Esophagus squamous epithelium (tissue), 5 donors: ENCODE data around the gene EFCAB8. TPM values are rescaled to one million over a fixed set of nuclear protein-coding genes. Genes with fewer than 3 reads are reported as not detected.
"Not testable (repeated sequence)": the region's sequence is repeated elsewhere in the genome, so short reads cannot be mapped to it uniquely, and the experiment has no call there.

Experiments
- DNase-seq: peaks from one replicate; lab custom pipeline; 2025; lab: John Stamatoyannopoulos, UW
- H3K27ac ChIP-seq, 4 donors: fragments of 200-600 bp; sonication (generic); one replicate each; pipeline ENCODE4 v1.5.1; 2016 to 2019; ENCODE audit warnings: mild to moderate bottlenecking in 1 of 4
- H3K27me3 ChIP-seq, 4 donors: fragments of 200-600 bp; sonication (generic); 1 replicate in 3 of 4; 2 replicates in 1 of 4; pipeline versions ENCODE4 v1.5.1 to v1.6.0; 2017 to 2021; ENCODE audit warnings: antibody characterized with exemption in 1 of 4
- H3K36me3 ChIP-seq, 3 donors: fragments of 200-600 bp; sonication (generic); one replicate each; pipeline ENCODE4 v1.5.1; 2016 to 2019
- H3K4me1 ChIP-seq, 3 donors: fragments of 200-600 bp; sonication (generic); one replicate each; pipeline ENCODE4 v1.5.1; 2017 to 2019
- H3K4me3 ChIP-seq, 4 donors: fragments of 200-600 bp; sonication (generic); 1 replicate in 3 of 4; 2 replicates in 1 of 4; pipeline ENCODE4 v1.5.1; 2016 to 2019; ENCODE audit warnings: mild to moderate bottlenecking in 2 of 4, moderate library complexity in 1 of 4
- H3K9me3 ChIP-seq, 3 donors: fragments of 200-600 bp; sonication (generic); one replicate each; pipeline ENCODE4 v1.5.1; 2016 to 2019
- POLR2A ChIP-seq, 4 donors: fragments of 450-650 bp; IDR thresholded peaks; one replicate each; pipeline ENCODE4 v1.6.1; 2017; ENCODE audit warnings: antibody characterized with exemption in 4 of 4, mild to moderate bottlenecking in 4 of 4, moderate library complexity in 3 of 4
- WGBS, 2 donors: methylation state at CpG; one replicate each; pipeline ENCODE4 v1.1.5; 2018; 5-methylcytosine and 5-hydroxymethylcytosine counted together
- intact Hi-C: fragments of 100-400 bp; cut with DNase I; formaldehyde crosslinking; loops from one replicate; pipeline ENCODE4 v1.15.0; 2022
- total RNA-seq, 4 donors: library from RNA; depleted of rRNA; stranded (reverse); fragments of >200 nt; gene quantifications; one replicate each; pipeline ENCODE4 v1.1.0, GENCODE V29; 2016
- TF ChIP-seq, protein P1 (sequence below), 6 experiments: fragments of 450-650 bp in 4 of 6; fragments of 200-600 bp in 2 of 6; sonication (generic) in 2 of 6; IDR thresholded peaks; one replicate each; pipeline ENCODE4 v1.5.1; 2016 to 2019; ENCODE audit warnings: antibody characterized with exemption in 6 of 6, mild to moderate bottlenecking in 4 of 6, moderate library complexity in 4 of 6
- donor health status: DM: yes; HTN: yes; CAD: no.

EFCAB8 gene
- total RNA-seq, 4 donors from 2014 or later, result 0.38 TPM; not detected in 3

- intact Hi-C loops, result no loop called here
- peaks cover 0 to 32% (median 0%) of the 10 kb centered on the region in 4 donors for H3K27me3 ChIP-seq
- H3K9me3 ChIP-seq, result peaks cover 0 to 12% (median 0%) of the 10 kb centered on the region in 3 donors
- DNase-seq, result no peak
- no peak overlapping the region for H3K27ac ChIP-seq
- H3K4me3 ChIP-seq, result no peak overlapping the region
- no peaks in the 10 kb centered on the region for H3K36me3 ChIP-seq
- H3K4me1 ChIP-seq, result no peaks in the 10 kb centered on the region
- WGBS, 2 donors, result 44 to 63% methylated on average over 1 of the region's 1 CpG
- no peak for TF ChIP-seq POLR2A (IDR thresholded peaks at IDR 0.05)
- TF ChIP-seq, protein P1, sequence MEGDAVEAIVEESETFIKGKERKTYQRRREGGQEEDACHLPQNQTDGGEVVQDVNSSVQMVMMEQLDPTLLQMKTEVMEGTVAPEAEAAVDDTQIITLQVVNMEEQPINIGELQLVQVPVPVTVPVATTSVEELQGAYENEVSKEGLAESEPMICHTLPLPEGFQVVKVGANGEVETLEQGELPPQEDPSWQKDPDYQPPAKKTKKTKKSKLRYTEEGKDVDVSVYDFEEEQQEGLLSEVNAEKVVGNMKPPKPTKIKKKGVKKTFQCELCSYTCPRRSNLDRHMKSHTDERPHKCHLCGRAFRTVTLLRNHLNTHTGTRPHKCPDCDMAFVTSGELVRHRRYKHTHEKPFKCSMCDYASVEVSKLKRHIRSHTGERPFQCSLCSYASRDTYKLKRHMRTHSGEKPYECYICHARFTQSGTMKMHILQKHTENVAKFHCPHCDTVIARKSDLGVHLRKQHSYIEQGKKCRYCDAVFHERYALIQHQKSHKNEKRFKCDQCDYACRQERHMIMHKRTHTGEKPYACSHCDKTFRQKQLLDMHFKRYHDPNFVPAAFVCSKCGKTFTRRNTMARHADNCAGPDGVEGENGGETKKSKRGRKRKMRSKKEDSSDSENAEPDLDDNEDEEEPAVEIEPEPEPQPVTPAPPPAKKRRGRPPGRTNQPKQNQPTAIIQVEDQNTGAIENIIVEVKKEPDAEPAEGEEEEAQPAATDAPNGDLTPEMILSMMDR (IDR thresholded peaks at IDR 0.05), result no peak
These were observed 87.9 kb downstream of the EFCAB8 start for GRCh38 chr20:32946629-32947028.

- DNase-seq, H3K9me3 ChIP-seq, H3K4me3 ChIP-seq, intact Hi-C loops, H3K27ac ChIP-seq, H3K36me3 ChIP-seq, H3K4me1 ChIP-seq: not testable (repeated sequence)
- 13 to 20% methylated on average over 3 to 4 of the region's 4 CpGs for WGBS, 2 donors
- H3K27me3 ChIP-seq, result peaks cover 0 to 39% (median 0%) of the 10 kb centered on the region in 4 donors
These were observed 91.8 kb downstream of the EFCAB8 start for GRCh38 chr20:32950539-32950938.

- TF ChIP-seq, protein P1 (IDR thresholded peaks at IDR 0.05), result no peak
- no peak for TF ChIP-seq POLR2A (IDR thresholded peaks at IDR 0.05)
- no peaks in the 10 kb centered on the region for H3K36me3 ChIP-seq
- intact Hi-C loops, result no loop called here
- no peak for DNase-seq
- no peaks in the 10 kb centered on the region for H3K4me1 ChIP-seq
- H3K27ac ChIP-seq, result no peak overlapping the region
- H3K9me3 ChIP-seq, result peaks cover 0 to 8% (median 0%) of the 10 kb centered on the region in 3 donors
- 41 to 60% methylated on average over 5 of the region's 5 CpGs for WGBS, 2 donors
- no peak overlapping the region for H3K4me3 ChIP-seq
- H3K27me3 ChIP-seq, result peaks cover 0 to 25% (median 0%) of the 10 kb centered on the region in 4 donors
These were observed 98.7 kb downstream of the EFCAB8 start for GRCh38 chr20:32957459-32957858.

- no peaks in the 10 kb centered on the region for H3K4me1 ChIP-seq
These were observed 99.9 kb downstream of the EFCAB8 start for GRCh38 chr20:32958574-32958973.

DNA sequence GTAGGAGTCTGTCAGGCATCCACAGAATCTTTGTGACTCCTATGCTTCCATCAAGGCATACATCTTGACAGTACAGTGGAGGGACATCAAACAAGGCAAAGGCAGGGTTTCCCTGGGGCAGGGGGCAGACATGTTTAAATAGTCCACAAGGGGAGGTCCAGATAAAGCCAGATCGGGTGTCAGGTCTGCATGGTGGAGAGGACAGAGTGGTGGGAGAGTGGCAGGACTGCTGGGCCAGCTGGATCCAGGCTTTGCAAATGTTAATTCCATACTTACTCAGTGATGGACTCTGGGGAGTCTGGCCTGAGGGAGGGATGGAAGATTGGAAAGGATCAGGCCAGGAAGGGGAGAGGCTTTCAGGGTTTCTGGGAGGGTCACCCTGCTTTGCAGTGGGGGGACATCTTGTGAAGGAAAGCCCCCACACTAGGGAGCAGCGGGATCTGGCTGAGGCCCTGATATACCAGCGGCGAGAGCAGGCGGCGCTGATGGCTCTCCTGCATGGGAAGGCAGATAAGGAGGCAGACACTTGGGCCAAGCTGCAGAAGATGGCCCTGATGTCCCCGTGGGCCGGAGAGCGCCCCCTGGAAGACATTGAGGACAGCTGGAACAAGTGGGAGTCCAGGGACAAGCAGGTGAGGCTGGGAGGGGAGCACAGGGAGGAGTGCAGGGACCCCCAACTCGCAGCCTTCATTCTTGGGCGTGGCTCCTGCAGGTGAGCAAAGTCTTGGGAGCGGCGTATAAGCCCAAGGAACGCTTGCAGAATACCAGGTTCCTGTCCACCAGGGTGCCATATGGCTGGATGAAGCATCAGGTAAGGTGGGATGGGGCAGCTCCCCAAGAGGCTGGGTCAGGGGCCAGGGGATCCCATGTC, 100.9 kb downstream of the EFCAB8 start:
- peaks cover 0 to 8% (median 0%) of the 10 kb centered on the region in 3 donors for H3K9me3 ChIP-seq
- no peak overlapping the region for H3K4me3 ChIP-seq
- 76 to 86% methylated on average over 9 to 11 of the region's 14 CpGs for WGBS, 2 donors
- H3K27me3 ChIP-seq, result peaks cover 0 to 8% (median 0%) of the 10 kb centered on the region in 4 donors
- TF ChIP-seq POLR2A (IDR thresholded peaks at IDR 0.05), result no peak
- TF ChIP-seq, protein P1 (IDR thresholded peaks at IDR 0.05), result no peak
- H3K4me1 ChIP-seq, result no peaks in the 10 kb centered on the region
- no peak for DNase-seq
- intact Hi-C loops, result no loop called here
- no peaks in the 10 kb centered on the region for H3K36me3 ChIP-seq
- H3K27ac ChIP-seq, result no peak overlapping the region

More at GRCh38 chr20:32958574-32958973, 99.9 kb downstream of the EFCAB8 start:
- intact Hi-C loops, result no loop called here
- no peaks in the 10 kb centered on the region for H3K36me3 ChIP-seq
- H3K4me3 ChIP-seq, result no peak overlapping the region
- peaks cover 0 to 8% (median 0%) of the 10 kb centered on the region in 3 donors for H3K9me3 ChIP-seq
- DNase-seq, result no peak
- peaks cover 0 to 15% (median 0%) of the 10 kb centered on the region in 4 donors for H3K27me3 ChIP-seq
- TF ChIP-seq, protein P1 (IDR thresholded peaks at IDR 0.05), result no peak
- no peak for TF ChIP-seq POLR2A (IDR thresholded peaks at IDR 0.05)
- H3K27ac ChIP-seq, result no peak overlapping the region
